Endodermal cell (in vitro differentiated cells): ENCODE data around the gene NEK6. TPM values are rescaled to one million over a fixed set of nuclear protein-coding genes. Genes with fewer than 3 reads are reported as not detected.

Experiments
- DNase-seq: peaks from one replicate; pipeline ENCODE4 v3.0.0-alpha.2; 2017
- H3K27ac ChIP-seq: 2 replicates; pipeline ENCODE4 v1.5.1; 2013; ENCODE audit warnings: mild to moderate bottlenecking, low read depth, low read length, moderate library complexity
- H3K27me3 ChIP-seq: 2 replicates; pipeline ENCODE4 v1.6.1; 2013; ENCODE audit warnings: mild to moderate bottlenecking, low read length, moderate library complexity; ENCODE audit not compliant: insufficient read depth, control insufficient read depth, poor library complexity, severe bottlenecking
- H3K36me3 ChIP-seq: 2 replicates; pipeline ENCODE4 v1.7.0; 2013; ENCODE audit warnings: mild to moderate bottlenecking, low read length, moderate library complexity; ENCODE audit not compliant: control insufficient read depth, insufficient read depth
- H3K4me1 ChIP-seq: one replicate; pipeline ENCODE4 v1.7.0; 2013; ENCODE audit warnings: low read length; ENCODE audit not compliant: control insufficient read depth, insufficient read depth
- H3K4me3 ChIP-seq: 2 replicates; pipeline ENCODE4 v1.5.1; 2013; ENCODE audit warnings: mild to moderate bottlenecking, low read length, moderate library complexity
- H3K9ac ChIP-seq: 2 replicates; pipeline ENCODE4 v1.6.1; 2013; ENCODE audit warnings: mild to moderate bottlenecking, low read length, moderate library complexity; ENCODE audit not compliant: poor library complexity, severe bottlenecking; ENCODE audit errors: extremely low read depth
- H3K9me3 ChIP-seq: 2 replicates; pipeline ENCODE4 v1.6.1; 2013; ENCODE audit warnings: mild to moderate bottlenecking, low read length, moderate library complexity; ENCODE audit not compliant: control insufficient read depth
- H3K27ac Mint-ChIP-seq: 2 replicates; pipeline ENCODE4 v1.8.0; 2020; ENCODE audit warnings: mixed read lengths
- H3K27me3 Mint-ChIP-seq: 2 replicates; pipeline ENCODE4 v1.8.0; 2021; ENCODE audit warnings: mild to moderate bottlenecking, mixed read lengths; ENCODE audit not compliant: insufficient read depth
- H3K36me3 Mint-ChIP-seq: 2 replicates; pipeline ENCODE4 v1.8.0; 2020; ENCODE audit warnings: low read depth, mixed read lengths
- H3K4me1 Mint-ChIP-seq: 2 replicates; pipeline ENCODE4 v1.8.0; 2020; ENCODE audit warnings: mixed read lengths
- H3K4me3 Mint-ChIP-seq: 2 replicates; pipeline ENCODE4 v1.8.0; 2020; ENCODE audit warnings: mild to moderate bottlenecking, moderate library complexity, mixed read lengths
- H3K9me3 Mint-ChIP-seq: 2 replicates; pipeline ENCODE4 v1.8.0; 2020; ENCODE audit warnings: mild to moderate bottlenecking, mixed read lengths
- CTCF ChIP-seq: fragments of 200-600 bp; sonication (generic); conservative IDR thresholded peaks from 2 replicates; pipeline ENCODE4 v1.5.0; 2021; ENCODE audit warnings: antibody characterized with exemption, mild to moderate bottlenecking
- WGBS, 2 experiments: methylation state at CpG; one replicate each; pipeline versions ENCODE4 v1.1.5 to v1.1.7; 2013; ENCODE audit warnings: missing lambda C conversion rate in 2 of 2, mixed read lengths in 1 of 2; ENCODE audit not compliant: insufficient coverage in 1 of 2, insufficient read length in 1 of 2; 5-methylcytosine and 5-hydroxymethylcytosine counted together
- total RNA-seq, 2 donors: library from RNA; stranded (reverse); fragmentation: NEBNext Ultra II Directional in 1 of 2; extraction: Animal tissue kit (Norgen Biotek cat#: 25700) in 1 of 2; gene quantifications; 2 replicates in 1 of 2; 3 replicates in 1 of 2; pipeline ENCODE4 v1.2.1, GENCODE V29; 2021

The NEK6 gene
- total RNA-seq, 2 donors from 2014 or later = 17.1 to 32.5 TPM

- no peak overlapping the region for H3K27ac Mint-ChIP-seq
These were observed 39.8 kb downstream of the NEK6 start for GRCh38 chr9:124297551-124297901.

GRCh38 chr9:124297915-124298645 is 40.3 kb downstream of the NEK6 start:
- H3K27ac ChIP-seq = no peak overlapping the region
- H3K4me3 ChIP-seq = no peak overlapping the region
- H3K9me3 ChIP-seq = no peaks in the 10 kb centered on the region
- H3K27me3 Mint-ChIP-seq = no peaks in the 10 kb centered on the region
- no peak overlapping the region for H3K9ac ChIP-seq
- H3K9me3 Mint-ChIP-seq = no peaks in the 10 kb centered on the region
- H3K4me3 Mint-ChIP-seq = no peak overlapping the region
- no peaks in the 10 kb centered on the region for H3K36me3 Mint-ChIP-seq
- no peaks in the 10 kb centered on the region for H3K4me1 ChIP-seq
- no peak for TF ChIP-seq CTCF
- peaks cover 1% of the 10 kb centered on the region for H3K4me1 Mint-ChIP-seq
- 83 to 84% methylated on average over 10 to 14 of the region's 14 CpGs for WGBS, 2 experiments
- no peaks in the 10 kb centered on the region for H3K36me3 ChIP-seq
- no peak for DNase-seq
- no peaks in the 10 kb centered on the region for H3K27me3 ChIP-seq
- H3K27ac Mint-ChIP-seq = no peak overlapping the region

More at GRCh38 chr9:124297551-124297901, 39.8 kb downstream of the NEK6 start:
- no peaks in the 10 kb centered on the region for H3K9me3 Mint-ChIP-seq
- H3K9ac ChIP-seq = no peak overlapping the region
- no peaks in the 10 kb centered on the region for H3K27me3 ChIP-seq
- no peaks in the 10 kb centered on the region for H3K36me3 Mint-ChIP-seq
- H3K4me3 Mint-ChIP-seq = no peak overlapping the region
- H3K27me3 Mint-ChIP-seq = no peaks in the 10 kb centered on the region
- TF ChIP-seq CTCF = no peak
- DNase-seq = peak; percentile 86
- no peak overlapping the region for H3K27ac ChIP-seq
- no peaks in the 10 kb centered on the region for H3K36me3 ChIP-seq
- 48 to 64% methylated on average over 7 to 9 of the region's 9 CpGs for WGBS, 2 experiments
- peaks cover 1% of the 10 kb centered on the region for H3K4me1 Mint-ChIP-seq
- H3K9me3 ChIP-seq = no peaks in the 10 kb centered on the region
- no peaks in the 10 kb centered on the region for H3K4me1 ChIP-seq
- no peak overlapping the region for H3K4me3 ChIP-seq

GRCh38 chr9:124298646-124299235 is 41.0 kb downstream of the NEK6 start:
- Histone ChIP-seq H3K27ac (no peak overlapping the region), H3K9ac (no peak overlapping the region), H3K4me1 (no peaks in the 10 kb centered on the region), H3K27me3 (no peaks in the 10 kb centered on the region), H3K36me3 (no peaks in the 10 kb centered on the region), H3K9me3 (no peaks in the 10 kb centered on the region), H3K4me3 (no peak overlapping the region)
- DNase-seq = no peak
- TF ChIP-seq CTCF = no peak
- Mint-ChIP-seq H3K9me3 (no peaks in the 10 kb centered on the region), H3K36me3 (no peaks in the 10 kb centered on the region), H3K27ac (no peak overlapping the region), H3K4me1 (peaks cover 1% of the 10 kb centered on the region), H3K4me3 (no peak overlapping the region), H3K27me3 (no peaks in the 10 kb centered on the region)
- 87 to 91% methylated on average over 6 to 12 of the region's 12 CpGs for WGBS, 2 experiments
